Activated CD4-positive, CD25-positive, alpha-beta regulatory T cell (primary cell): ENCODE results near the gene BTRC.

Experiments used
- DNase-seq, 4 experiments: peaks; one replicate each; lab custom pipeline; 2025; lab: John Stamatoyannopoulos, UW

The BTRC gene

DNA sequence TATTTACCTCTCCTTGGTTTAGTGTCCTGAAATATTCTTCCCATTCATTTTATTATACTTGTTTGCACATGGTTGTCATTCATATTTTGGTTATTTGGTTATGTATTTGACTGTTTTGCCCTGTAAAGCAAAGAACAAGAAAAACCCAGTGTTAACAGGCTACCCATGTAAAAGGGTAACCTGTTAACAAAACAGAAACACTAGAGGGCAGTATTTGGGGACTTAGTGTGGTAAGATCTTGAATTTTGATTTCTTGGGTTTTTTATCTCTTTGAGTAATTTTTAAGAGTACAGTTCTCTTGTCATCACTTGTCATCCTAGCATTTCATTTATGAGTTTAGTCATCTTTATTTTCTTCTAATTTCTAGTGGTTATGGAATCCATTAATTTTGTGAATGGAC is 182.8 kb downstream of the BTRC start:
- DNase-seq: no peak

DNA sequence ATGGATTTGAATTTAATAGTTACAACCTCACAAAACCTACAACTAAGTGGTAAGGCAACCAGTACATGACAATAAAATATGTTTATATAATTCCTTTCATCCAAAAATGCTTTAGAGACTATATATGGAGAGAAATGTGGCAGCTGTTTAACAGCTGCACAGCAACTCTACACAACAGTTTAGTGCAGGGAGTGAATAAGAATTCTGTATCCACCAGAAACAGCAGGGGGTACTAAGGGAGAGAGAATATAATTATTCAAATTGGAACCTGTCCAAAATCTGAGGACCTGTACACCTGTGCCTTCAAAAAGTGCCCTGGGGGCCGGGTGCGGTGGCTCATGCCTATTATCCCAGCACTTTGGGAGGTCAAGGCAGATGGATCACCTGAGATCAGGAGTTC is 184.5 kb downstream of the BTRC start:
- DNase-seq: no peak

DNA sequence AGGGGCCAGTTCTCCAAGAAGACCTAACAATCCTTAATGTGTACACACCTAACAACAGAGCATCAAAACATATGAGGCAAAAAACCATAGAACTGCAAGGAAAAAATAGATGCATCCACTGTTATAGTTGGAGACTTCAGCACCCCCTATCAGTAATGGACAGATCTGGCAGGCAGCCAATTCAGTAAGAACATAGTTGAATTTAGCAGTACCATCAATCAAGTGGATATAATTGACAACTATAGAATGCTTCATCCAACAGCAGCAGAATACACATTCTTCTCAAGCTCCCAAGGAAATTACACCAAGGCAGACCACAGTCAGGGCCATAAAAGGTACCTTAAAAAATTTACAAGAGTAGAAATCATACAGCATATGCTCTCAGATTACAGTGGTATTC is 191.9 kb downstream of the BTRC start:
- no peak for DNase-seq

DNA sequence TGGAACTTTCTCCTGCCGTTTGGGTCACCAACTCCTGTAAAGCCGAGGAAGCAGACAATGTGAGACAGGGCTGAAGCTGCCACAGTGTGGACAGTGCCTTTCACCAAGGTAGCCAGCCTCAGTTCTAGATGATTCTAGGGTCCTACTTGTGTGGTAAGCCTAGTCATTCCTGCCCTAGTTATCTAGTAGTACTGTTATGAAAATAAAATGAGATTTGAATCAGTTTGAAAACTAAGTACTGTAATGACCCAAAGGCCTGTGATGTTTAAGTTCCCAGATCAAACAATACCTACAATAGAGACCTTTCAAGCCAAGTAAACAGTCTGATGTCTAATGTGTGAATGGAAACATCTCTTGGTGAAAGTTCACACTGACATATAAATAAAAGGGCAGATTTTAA is 197.0 kb downstream of the BTRC start:
- DNase-seq: no peak

DNA sequence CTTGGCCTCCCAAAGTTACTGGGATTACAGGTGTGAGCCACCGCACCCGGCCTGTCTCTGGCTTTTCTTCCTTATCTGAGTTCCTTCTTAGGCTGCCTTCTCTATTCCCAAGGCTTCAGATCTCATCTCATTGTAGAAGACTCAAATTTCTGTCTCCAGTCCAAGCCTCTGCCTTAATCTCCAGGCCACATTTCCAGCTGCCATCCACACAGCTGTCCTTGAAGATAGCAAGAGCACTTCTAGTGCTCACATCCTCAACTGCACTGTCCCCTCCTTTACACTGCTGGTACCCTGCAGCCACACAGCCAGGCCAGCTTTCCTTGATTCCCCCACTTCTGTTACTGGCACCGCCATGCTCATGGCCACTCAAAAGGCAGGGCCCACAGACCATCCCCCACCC is 198.5 kb downstream of the BTRC start:
- no peak for DNase-seq

DNA sequence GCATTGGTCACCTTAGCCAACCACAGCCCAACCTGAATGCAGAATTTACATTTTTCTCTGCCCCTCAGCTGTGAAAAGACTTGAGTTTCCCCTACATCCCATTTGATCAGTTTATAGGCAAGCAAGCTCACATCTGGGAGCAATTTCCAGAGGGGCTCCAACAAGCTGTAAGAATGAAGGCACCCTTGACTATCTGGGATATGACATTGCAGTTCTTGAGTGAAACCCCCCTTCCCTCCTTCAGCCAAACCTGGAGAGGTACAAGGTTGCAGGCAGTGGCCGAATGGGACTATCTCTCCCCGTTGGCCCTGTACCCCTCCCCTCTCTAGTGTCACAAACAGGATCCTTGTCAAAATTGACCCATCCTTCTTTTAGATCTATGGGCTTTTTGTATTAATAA is 203.6 kb downstream of the BTRC start:
- DNase-seq: no peak

DNA sequence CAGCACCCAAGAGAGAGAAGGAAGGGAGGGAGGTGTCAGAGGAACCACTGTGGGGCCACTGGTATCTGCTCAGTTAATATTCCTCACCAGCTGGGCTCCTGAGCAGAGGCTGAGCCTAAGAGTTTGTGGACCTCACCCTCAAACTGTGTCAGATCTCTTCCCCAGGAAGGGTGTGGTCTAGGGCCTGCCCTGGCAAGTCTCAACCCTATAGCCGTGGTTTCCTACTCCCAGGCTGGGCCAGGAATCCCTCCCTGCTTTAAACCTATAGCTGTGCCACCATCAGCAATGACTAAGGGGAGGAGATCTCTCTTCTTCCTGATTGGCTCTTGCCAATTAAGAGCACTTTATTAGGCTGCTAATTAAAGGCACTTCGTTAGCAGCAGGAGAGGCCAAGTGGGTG is 204.2 kb downstream of the BTRC start:
- DNase-seq: no peak

DNA sequence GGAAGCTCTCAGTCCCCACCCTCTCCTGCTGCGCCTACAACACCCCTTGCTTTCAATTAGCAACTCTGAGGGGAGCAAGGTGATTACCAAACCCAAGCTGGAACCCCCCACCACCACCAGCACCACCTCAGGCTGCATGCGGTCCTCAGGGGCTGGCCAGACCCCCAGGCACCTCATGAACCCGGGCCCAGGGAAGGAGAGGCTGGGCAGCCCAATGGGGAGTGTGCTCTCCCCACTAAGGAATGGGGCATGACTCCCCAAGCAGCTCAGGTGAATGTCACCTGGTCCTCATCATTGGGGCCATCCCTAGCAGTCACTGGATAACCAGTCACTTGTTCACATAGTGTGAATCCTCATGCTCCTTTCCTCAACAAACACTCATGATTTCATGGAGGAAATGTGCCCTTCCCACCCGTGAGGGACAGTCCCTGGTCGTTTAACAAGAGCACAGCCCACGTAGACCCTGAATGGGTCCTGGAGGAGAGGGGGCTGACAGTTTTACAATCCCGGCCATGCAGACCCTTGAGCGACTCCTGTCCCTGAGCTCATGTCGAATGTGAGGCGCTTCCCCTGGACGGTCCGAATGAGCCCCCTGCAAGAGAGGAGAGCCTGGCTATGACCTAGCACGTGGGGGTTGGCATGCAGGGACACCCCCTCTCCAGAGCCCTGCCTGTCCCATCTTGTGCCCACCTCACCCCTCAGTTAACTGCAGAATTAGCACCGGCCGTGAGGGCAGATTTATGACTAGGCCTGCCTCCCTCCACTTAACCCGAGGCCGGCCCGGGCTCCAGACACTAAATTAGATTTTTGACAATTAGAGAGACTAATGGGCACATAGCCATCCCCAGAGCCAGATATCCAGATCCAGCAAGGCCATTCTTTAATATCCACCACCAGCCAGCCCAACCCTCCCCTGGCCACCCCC is 205.0 kb downstream of the BTRC start:
- DNase-seq: no peak

DNA sequence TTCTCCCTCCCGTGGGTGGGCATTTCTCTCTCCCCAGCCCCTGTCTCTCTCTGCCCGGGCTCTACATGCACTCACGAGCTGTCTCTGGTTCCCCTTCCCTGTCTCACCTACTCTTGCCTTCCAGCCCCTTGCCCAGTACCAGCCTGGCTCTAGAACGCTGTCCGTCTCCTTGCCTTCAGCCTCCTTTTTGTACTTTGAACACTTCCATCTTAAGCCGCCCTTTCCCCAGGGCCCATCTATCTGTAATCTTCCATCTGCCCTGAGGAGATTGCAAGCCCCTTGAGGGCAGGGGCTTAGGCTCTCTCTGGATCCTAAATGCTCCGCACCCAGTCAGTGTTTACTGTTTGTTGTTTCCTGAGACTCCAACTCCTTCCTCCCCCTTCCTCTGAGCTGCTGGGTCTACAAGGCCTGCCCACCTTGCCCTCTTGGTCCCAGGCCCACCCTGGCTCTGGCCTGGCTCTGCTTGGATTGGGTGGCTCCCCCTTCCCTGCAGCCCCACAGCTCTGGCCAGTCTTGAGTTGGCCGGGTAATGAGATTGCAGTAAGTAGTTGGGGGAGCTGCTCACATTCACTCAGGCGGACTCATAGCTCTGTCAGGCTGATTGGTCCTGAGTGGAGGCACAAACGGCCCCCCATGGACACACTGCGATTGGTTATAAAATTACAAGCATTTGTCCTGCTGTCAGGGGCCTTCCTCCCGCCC is 205.8 kb downstream of the BTRC start:
- DNase-seq: no peak

DNA sequence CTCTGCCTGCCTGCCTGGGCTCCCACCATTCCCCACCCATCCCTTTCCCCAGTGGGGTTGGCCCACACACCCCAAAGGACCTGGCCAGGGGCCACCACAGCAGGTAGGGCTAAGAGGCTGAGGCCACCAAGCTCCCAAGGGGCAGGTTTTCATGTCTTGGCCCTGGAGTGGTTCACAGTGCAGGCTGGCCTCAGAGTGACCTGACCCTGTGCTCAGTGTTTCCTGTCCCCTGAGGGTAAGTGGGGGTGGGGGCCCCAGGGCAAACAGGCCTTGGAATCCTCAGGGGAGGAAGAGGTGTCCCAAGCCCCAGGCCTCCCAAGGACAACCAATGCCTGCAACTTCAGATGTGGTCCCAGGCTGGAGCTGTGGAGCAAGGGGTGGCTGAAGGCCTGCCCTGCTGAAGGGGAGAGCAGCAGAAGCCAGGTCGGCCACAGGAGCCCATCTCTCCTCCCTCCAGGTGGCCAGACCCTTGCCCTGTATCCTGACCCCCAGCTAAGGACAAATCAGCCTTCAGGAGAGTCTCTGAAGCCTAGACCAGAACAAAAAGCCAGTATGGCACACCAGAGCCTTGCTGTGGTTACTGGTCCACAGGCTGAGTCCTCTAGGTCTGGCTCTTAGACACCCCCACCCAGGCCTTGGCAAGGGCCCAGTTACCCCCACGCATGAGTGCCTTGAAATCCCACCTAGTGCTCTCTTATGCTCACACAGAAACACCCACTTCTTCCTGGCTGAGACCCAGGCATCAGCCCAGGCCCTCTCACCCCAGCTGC is 206.5 kb downstream of the BTRC start:
- DNase-seq: no peak

DNA sequence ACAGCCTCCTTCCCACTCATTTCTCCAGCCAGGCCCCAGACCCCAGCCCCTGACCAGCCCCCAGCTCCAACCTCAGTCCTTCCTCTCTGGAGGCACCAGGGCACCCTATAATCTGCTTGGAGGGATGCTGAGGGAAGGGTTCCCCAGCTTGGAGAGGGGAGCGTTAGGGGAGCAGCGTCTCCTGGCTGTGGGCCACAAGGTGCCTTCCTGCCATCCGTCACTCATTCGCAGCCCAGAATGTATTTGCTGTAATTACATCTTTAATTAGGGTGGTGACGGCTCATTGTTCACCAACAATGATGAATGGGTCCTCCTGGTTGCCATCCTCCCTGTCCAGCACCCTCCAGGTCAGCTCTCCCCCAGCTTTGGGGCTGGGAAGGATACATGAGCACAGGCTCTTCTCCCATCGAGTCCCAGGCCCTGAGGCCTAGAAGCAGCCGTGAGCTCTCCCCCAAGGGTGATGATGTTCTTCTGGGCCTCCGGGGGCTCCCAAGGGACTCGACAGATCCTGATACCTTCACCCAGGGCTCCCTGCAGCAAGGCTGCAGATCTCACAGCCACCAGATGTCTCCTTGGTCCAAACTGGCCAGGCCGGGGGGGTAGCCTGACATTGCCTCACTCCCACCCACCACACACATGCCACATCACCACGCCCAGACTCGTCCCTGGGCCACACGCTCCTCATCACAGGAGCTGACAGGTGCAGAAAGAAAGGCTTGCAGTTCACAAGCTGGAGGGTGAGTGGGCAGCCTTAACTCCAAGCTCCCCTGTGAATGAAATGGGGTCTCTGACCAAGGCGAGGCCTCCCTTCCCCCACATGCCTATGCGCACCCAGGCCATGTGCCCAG is 207.3 kb downstream of the BTRC start:
- DNase-seq: no peak

DNA sequence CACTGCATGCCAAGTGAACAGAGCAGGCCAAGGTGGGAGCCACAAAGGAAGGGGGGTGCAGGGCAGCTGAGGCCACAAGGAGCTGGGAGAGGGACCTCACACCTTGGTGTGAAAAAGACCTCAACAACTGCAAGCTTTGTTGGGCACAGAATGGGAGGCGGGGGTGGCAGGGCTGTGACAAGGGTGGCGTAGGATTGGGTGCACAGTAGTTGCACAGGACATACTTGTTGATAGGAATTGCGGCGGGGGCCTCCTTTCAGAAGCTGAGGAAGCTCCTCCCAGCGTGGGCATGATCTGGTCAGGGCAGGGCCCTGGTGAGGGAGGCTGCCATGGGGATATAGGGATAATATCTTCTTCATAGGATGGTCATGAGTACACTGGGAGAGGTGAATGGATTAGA is 208.3 kb downstream of the BTRC start:
- no peak for DNase-seq

DNA sequence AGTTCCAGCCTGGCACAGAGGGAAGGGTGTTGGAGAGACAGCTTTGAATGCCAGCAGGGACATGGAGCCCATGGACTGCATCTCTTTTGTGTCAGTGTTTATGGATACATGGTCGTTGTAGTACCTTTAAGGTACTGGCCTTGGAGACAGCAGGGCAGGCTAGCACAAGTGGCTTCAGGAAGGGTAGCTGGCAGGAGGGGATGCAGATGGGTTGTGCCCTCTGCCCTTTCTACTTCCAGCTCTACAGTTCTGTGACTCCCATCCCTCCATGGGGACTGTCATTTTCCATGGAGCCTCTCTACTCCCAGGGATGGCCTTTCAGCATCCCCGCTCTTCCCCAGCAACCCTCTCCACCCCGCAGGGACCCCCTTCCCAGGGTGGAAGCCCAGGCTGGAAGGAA is 209.0 kb downstream of the BTRC start:
- DNase-seq: no peak

DNA sequence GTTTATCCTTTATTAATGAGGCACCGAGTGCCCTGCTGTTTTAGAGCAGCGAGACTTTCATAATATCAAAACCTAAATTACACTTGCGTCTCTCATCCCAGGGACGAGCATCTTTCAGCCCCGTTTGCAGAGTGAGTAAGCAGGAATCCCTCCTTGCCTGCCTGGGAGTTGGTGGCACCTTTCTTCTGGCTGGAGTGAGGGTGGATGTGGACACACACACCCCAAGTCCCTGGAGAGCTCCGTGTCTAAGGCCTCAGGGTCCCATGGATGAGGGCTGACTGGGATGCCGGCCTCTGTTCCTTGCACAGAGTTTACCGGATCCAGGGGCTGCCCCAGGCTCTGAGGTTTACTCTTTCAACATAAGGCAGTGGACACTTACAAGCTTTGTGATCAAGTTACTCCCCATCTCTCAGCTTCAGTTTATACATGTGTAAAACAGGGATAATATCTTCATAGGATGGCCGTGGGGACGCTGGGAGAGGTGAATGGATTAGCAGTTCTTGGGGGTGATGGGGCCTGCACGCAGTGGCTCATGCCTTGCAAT is 209.6 kb downstream of the BTRC start:
- DNase-seq: no peak

DNA sequence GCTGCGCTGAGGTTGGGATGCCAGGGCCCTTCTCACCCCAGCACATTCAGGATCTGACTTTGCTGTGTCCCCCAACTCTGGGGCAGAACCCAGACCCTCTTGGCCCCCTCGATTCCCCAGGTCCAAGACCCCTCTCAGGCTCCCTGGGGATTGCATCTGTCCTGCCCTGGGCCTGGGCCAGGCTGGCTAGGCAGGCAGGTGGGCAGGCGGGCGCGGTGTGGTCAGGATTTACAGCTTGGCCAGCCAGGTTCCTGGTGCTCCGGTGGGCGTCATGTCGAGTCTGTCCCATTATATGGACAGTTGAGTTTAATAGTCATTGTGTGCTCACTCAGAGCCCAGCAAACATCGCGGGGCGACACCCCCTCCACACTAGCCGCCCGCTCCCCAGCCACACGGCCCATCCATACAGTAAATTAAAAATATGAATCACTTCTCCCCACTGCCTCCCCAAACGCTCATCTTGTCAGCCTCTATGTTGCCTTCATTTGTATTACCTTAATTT is 210.6 kb downstream of the BTRC start:
- DNase-seq: no peak

DNA sequence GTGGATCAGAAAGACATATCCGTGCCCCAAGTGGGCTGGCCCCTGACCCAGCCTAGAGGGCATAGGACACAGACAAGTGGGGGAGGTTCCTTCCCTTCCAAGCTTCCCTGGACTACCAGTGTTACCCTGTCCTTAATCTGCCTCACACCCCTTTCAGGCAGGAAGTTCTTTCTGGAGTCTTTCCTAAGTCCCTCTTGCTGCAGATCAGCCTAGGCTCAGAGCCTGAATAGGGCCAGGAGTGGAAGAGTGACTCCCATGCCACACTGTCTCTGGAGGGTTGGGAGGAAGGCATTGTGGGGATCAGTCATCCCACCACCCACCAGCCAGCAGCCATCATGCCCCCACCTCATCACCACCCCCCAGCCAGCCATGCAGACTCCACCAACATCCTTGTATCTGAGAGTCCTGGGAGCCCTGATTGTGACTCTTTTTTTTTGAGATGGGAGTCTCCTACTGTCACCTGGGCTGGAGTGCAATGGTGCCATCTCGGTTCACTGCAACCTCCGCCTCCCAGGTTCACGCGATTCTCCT is 211.5 kb downstream of the BTRC start:
- DNase-seq: no peak

DNA sequence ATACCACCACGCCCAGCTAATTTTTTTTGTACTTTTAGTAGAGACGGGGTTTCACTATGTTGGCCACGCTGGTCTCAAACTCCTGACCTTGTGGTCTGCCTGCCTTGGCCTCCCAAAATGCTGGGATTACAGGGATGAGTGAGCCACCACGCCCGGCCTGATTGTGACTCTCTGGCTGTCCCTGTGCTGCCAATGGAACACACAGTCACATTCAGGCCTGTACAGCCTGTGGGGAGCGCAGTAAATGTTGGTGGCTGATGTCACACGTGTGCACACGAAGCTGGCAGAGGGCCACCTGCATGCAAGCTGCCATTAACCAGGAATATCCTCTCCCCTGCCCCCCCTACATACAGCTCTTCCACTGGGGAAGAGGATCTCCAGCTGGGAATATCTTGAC is 212.0 kb downstream of the BTRC start:
- no peak for DNase-seq

DNA sequence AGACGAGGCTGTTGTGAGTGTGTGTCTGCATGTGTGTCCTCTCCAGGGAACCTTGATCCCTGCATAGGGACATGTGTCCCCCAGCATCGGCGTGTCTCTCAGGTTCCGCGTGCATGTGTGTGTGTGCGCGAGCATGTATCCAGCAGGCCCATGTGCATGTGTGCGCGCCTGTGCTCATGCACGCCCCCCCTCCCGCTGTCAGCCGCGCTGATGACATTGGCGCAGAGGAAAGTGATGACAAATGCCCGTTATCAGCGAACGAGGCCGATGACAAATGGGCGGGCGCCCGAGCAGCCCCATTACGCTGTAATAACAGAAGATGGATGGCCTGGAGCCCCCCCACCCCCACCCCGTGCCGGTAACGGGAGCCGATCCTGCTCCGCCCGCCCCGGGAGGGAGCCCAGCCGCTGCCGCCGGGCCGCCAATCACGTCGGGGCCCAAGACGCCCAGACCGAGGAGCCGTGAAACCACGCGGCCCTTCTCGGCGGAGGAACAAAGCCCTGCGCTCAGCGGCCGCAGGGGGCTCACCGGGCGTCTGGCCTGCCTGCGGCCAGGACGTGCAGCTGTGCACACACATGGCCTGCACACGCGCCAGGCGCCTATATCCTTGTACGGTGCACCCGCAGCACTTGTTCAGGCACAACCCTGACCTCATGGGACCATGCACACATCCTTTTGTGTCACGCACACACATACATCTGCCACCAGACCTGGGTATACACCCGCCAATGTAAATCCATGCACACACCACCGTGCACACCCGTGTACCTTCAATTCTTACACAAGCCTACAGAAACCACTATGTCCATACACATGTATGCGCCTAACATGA is 212.6 kb downstream of the BTRC start:
- DNase-seq: no peak

DNA sequence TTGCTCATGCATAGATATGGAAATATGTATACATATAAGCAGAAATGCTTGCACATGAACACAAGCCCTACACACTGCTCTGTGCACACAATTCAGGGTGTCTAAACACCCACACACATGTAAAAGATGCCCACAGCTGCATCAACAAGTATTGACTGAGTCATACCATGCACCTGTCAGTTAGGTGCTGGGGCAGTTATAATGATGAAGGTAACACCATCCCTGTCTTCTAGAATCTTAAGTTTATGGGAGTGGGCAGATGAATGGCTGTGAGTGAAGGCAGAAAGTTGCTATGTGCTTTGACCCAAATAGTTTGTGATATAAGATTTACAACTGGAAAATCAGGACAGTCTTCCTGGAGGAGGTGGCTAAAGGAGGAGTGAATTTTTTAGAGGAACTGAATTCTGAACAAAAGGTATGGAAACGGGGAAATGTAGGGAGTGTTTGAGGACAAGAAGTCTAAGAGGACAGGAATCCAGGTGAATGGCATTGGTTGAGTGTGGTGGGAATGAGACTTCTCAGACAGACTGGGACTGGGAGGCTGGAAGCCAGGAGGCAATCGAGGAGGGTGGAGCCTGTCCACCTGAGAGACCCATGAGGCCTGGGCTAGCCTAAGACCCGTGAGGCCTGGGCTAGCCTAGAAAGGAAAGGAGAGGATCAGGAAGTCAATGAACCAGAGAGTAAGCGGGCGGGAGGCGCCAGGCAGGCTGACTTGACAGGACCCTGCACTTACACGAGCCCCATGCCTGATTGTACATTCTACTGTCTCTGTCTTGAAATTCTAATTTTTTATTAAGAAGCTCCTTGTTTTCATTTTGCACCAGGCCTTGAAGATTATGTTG is 213.4 kb downstream of the BTRC start:
- DNase-seq: no peak
